ENCODE data around the gene CYP4X1.
"Not testable (repeated sequence)": the region's sequence is repeated elsewhere in the genome, so short reads cannot be mapped to it uniquely, and the experiment has no call there.

The CYP4X1 gene

DNA sequence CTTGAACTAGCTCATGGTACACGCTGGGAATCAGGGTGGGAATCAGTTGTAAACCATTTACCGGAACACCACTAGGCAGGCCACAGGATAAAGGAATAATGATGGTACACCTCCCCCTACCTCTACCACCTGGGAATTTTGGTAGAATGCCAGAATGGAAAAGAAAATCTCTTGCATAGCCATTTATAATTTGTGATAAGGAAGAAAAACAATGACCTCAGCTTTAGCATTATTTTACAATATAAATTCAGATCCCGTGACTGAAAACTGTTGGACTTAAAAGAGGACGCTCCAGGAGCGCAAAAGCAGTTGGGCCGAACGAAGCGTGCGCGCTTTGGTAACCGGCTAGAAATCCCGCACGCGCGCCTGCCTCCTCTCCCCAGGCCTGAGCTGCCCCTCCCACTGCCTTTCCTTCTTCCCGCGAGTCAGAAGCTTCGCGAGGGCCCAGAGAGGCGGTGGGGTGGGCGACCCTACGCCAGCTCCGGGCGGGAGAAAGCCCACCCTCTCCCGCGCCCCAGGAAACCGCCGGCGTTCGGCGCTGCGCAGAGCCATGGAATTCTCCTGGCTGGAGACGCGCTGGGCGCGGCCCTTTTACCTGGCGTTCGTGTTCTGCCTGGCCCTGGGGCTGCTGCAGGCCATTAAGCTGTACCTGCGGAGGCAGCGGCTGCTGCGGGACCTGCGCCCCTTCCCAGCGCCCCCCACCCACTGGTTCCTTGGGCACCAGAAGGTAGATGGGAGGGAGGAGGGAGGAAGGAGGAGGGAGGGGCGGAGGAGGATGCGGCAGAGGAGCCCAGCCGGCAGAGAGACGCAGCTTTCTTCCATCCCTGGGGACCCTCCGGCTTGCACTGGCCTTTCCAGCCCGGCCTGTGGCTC is at the start of gene CYP4X1:
Gene CYP4X1 (plus strand): TSS at position 402 of the 873 bp plus-strand sequence. CDS start 149 bp downstream, at position 551.
- no peaks in the 10 kb centered on the region for H3K9me3 ChIP-seq (ENCODE audit: control insufficient read depth, insufficient read depth, low read length)
- peaks cover 11% of the 10 kb centered on the region for H3K27me3 ChIP-seq (ENCODE audit: control insufficient read depth, low read length)
- no peak for TF ChIP-seq EZH2phosphoT487 (IDR thresholded peaks at IDR 0.05; ENCODE audit: borderline replicate concordance, low read length)
- TF ChIP-seq, protein P1, sequence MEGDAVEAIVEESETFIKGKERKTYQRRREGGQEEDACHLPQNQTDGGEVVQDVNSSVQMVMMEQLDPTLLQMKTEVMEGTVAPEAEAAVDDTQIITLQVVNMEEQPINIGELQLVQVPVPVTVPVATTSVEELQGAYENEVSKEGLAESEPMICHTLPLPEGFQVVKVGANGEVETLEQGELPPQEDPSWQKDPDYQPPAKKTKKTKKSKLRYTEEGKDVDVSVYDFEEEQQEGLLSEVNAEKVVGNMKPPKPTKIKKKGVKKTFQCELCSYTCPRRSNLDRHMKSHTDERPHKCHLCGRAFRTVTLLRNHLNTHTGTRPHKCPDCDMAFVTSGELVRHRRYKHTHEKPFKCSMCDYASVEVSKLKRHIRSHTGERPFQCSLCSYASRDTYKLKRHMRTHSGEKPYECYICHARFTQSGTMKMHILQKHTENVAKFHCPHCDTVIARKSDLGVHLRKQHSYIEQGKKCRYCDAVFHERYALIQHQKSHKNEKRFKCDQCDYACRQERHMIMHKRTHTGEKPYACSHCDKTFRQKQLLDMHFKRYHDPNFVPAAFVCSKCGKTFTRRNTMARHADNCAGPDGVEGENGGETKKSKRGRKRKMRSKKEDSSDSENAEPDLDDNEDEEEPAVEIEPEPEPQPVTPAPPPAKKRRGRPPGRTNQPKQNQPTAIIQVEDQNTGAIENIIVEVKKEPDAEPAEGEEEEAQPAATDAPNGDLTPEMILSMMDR (IDR thresholded peaks at IDR 0.05; ENCODE audit: low read depth, low read length, poor library complexity, severe bottlenecking) = no peak
- no peaks in the 10 kb centered on the region for H4K20me1 ChIP-seq (ENCODE audit: control insufficient read depth, insufficient read depth, low read depth, low read length)
- H3K36me3 ChIP-seq (ENCODE audit: control insufficient read depth, low read length) = no peaks in the 10 kb centered on the region
- H3K4me1 ChIP-seq (ENCODE audit: control insufficient read depth, low read length) = no peaks in the 10 kb centered on the region
- H3K79me2 ChIP-seq (ENCODE audit: control insufficient read depth, low read length) = no peaks in the 10 kb centered on the region
- no peak within 1 kb of the TSS for H3K27ac ChIP-seq (ENCODE audit: low read depth, low read length)
- no peaks in the 10 kb centered on the region for H3K9me2 ChIP-seq (replicated peaks; ENCODE audit: control insufficient read depth, low read length)
- no peak within 1 kb of the TSS for H3K4me3 ChIP-seq (ENCODE audit: low read length)
- H3K4me2 ChIP-seq (ENCODE audit: low read length) = no peak within 1 kb of the TSS
- H3F3A ChIP-seq (ENCODE audit: control insufficient read depth, insufficient read depth) = no peaks in the 10 kb centered on the region

- Histone ChIP-seq H3K27ac (ENCODE audit: low read depth, low read length) (no peak overlapping the region), H3K27me3 (ENCODE audit: control insufficient read depth, low read length) (0 out of 2 replicates have a peak, but pooled peaks cover 4% of the 10 kb centered on the region), H3K4me3 (ENCODE audit: low read length) (no peak overlapping the region), H3K79me2 (ENCODE audit: control insufficient read depth, low read length) (no peaks in the 10 kb centered on the region), H3K4me1 (ENCODE audit: control insufficient read depth, low read length) (no peaks in the 10 kb centered on the region), H4K20me1 (ENCODE audit: control insufficient read depth, insufficient read depth, low read depth, low read length) (no peaks in the 10 kb centered on the region), H3K9me2 (replicated peaks; ENCODE audit: control insufficient read depth, low read length) (no peaks in the 10 kb centered on the region), H3K36me3 (ENCODE audit: control insufficient read depth, low read length) (no peaks in the 10 kb centered on the region), H3F3A (ENCODE audit: control insufficient read depth, insufficient read depth) (no peaks in the 10 kb centered on the region), H3K4me2 (ENCODE audit: low read length) (no peak overlapping the region), H3K9me3 (ENCODE audit: control insufficient read depth, insufficient read depth, low read length) (no peaks in the 10 kb centered on the region)
- TF ChIP-seq EZH2phosphoT487 (IDR thresholded peaks at IDR 0.05; ENCODE audit: borderline replicate concordance, low read length) = no peak
Observed at GRCh38 chr1:46983166-46983829, 40.2 kb upstream of the CYP4X1 start.

- H3K9me3 ChIP-seq (ENCODE audit: control insufficient read depth, insufficient read depth, low read length) = no peaks in the 10 kb centered on the region
- H3K4me3 ChIP-seq (ENCODE audit: low read length) = no peak overlapping the region
- 0 out of 2 replicates have a peak, but pooled peaks cover 4% of the 10 kb centered on the region for H3K27me3 ChIP-seq (ENCODE audit: control insufficient read depth, low read length)
- TF ChIP-seq EZH2phosphoT487 (IDR thresholded peaks at IDR 0.05; ENCODE audit: borderline replicate concordance, low read length) = no peak
- TF ChIP-seq, protein P1 (IDR thresholded peaks at IDR 0.05; ENCODE audit: low read depth, low read length, poor library complexity, severe bottlenecking) = no peak
- H3K4me1 ChIP-seq (ENCODE audit: control insufficient read depth, low read length) = no peaks in the 10 kb centered on the region
- H3K79me2 ChIP-seq (ENCODE audit: control insufficient read depth, low read length) = no peaks in the 10 kb centered on the region
- H3K36me3 ChIP-seq (ENCODE audit: control insufficient read depth, low read length) = no peaks in the 10 kb centered on the region
- H3F3A ChIP-seq (ENCODE audit: control insufficient read depth, insufficient read depth) = no peaks in the 10 kb centered on the region
- no peak overlapping the region for H3K4me2 ChIP-seq (ENCODE audit: low read length)
- no peaks in the 10 kb centered on the region for H3K9me2 ChIP-seq (replicated peaks; ENCODE audit: control insufficient read depth, low read length)
- no peak overlapping the region for H3K27ac ChIP-seq (ENCODE audit: low read depth, low read length)
- no peaks in the 10 kb centered on the region for H4K20me1 ChIP-seq (ENCODE audit: control insufficient read depth, insufficient read depth, low read depth, low read length)
Observed at GRCh38 chr1:46983830-46984586, 39.5 kb upstream of the CYP4X1 start.

GRCh38 chr1:46990541-46990940 is 32.9 kb upstream of the CYP4X1 start:
- not testable (repeated sequence) for H3K4me2 ChIP-seq (ENCODE audit: low read length); H3K4me1 ChIP-seq (ENCODE audit: control insufficient read depth, low read length); H3K9me2 ChIP-seq (replicated peaks; ENCODE audit: control insufficient read depth, low read length); H3F3A ChIP-seq (ENCODE audit: control insufficient read depth, insufficient read depth); H3K27me3 ChIP-seq (ENCODE audit: control insufficient read depth, low read length); H3K9me3 ChIP-seq (ENCODE audit: control insufficient read depth, insufficient read depth, low read length); H3K27ac ChIP-seq (ENCODE audit: low read depth, low read length); H4K20me1 ChIP-seq (ENCODE audit: control insufficient read depth, insufficient read depth, low read depth, low read length); H3K36me3 ChIP-seq (ENCODE audit: control insufficient read depth, low read length); H3K79me2 ChIP-seq (ENCODE audit: control insufficient read depth, low read length); H3K4me3 ChIP-seq (ENCODE audit: low read length)

Data from DOHH2 (cell line).